ENCODE results near the gene ATG9A. TPM values are rescaled to one million over a fixed set of nuclear protein-coding genes. Genes with fewer than 3 reads are reported as not detected.

ATG9A gene
- total and polyA plus RNA-seq, 2 experiments from 2014 or later: 35.7 to 57.8 TPM

GRCh38 chr2:219214141-219214540, 15.3 kb downstream of the ATG9A start:
- TF ChIP-seq, protein P1, sequence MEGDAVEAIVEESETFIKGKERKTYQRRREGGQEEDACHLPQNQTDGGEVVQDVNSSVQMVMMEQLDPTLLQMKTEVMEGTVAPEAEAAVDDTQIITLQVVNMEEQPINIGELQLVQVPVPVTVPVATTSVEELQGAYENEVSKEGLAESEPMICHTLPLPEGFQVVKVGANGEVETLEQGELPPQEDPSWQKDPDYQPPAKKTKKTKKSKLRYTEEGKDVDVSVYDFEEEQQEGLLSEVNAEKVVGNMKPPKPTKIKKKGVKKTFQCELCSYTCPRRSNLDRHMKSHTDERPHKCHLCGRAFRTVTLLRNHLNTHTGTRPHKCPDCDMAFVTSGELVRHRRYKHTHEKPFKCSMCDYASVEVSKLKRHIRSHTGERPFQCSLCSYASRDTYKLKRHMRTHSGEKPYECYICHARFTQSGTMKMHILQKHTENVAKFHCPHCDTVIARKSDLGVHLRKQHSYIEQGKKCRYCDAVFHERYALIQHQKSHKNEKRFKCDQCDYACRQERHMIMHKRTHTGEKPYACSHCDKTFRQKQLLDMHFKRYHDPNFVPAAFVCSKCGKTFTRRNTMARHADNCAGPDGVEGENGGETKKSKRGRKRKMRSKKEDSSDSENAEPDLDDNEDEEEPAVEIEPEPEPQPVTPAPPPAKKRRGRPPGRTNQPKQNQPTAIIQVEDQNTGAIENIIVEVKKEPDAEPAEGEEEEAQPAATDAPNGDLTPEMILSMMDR (IDR thresholded peaks at IDR 0.05; ENCODE audit: poor library complexity): no peak
- no peak for TF ChIP-seq EZH2phosphoT487 (IDR thresholded peaks at IDR 0.05; ENCODE audit: low read depth, severe bottlenecking, unreplicated experiment)
- no peaks in the 10 kb centered on the region for H3K9me2 ChIP-seq (replicated peaks; ENCODE audit: insufficient read depth)
- H3K27me3 ChIP-seq: no peaks in the 10 kb centered on the region
- H3K4me2 ChIP-seq: no peak overlapping the region
- no peak for DNase-seq (ENCODE audit: low spot score)
- no peak overlapping the region for H3K4me3 ChIP-seq
- no peak overlapping the region for H2AFZ ChIP-seq
- H3K4me1 ChIP-seq (ENCODE audit: insufficient read depth): peaks cover 5% of the 10 kb centered on the region
- no peaks in the 10 kb centered on the region for H3K36me3 ChIP-seq (replicated peaks; ENCODE audit: insufficient read depth, low read depth)
- no peaks in the 10 kb centered on the region for H3K9me3 ChIP-seq (ENCODE audit: low read depth)
- WGBS (ENCODE audit: low lambda C conversion rate, missing lambda C conversion rate): 98% methylated on average over 15 of the region's 15 CpGs
- no peak overlapping the region for H3K27ac ChIP-seq
- H4K20me1 ChIP-seq (ENCODE audit: insufficient read depth, poor library complexity, severe bottlenecking): no peaks in the 10 kb centered on the region
- peaks cover 13% of the 10 kb centered on the region for H3K79me2 ChIP-seq

- peaks cover 3% of the 10 kb centered on the region for H4K20me1 ChIP-seq (ENCODE audit: insufficient read depth, poor library complexity, severe bottlenecking)
- no peak overlapping the region for H3K4me2 ChIP-seq
- TF ChIP-seq, protein P1 (IDR thresholded peaks at IDR 0.05; ENCODE audit: poor library complexity): no peak
- TF ChIP-seq EZH2phosphoT487 (IDR thresholded peaks at IDR 0.05; ENCODE audit: low read depth, severe bottlenecking, unreplicated experiment) (no peak), EZH2 (IDR thresholded peaks at IDR 0.05; ENCODE audit: borderline replicate concordance) (no peak)
- H3K27ac ChIP-seq: no peak overlapping the region
- H3K36me3 ChIP-seq (replicated peaks; ENCODE audit: insufficient read depth, low read depth): no peaks in the 10 kb centered on the region
- WGBS (ENCODE audit: low lambda C conversion rate, missing lambda C conversion rate): 97% methylated on average over 10 of the region's 10 CpGs
- H3K27me3 ChIP-seq: no peaks in the 10 kb centered on the region
- peaks cover 3% of the 10 kb centered on the region for H3K4me1 ChIP-seq (ENCODE audit: insufficient read depth)
- H3K9me3 ChIP-seq (ENCODE audit: low read depth): no peaks in the 10 kb centered on the region
- H3K79me2 ChIP-seq: peaks cover 13% of the 10 kb centered on the region
- H2AFZ ChIP-seq: no peak overlapping the region
- H3K9me2 ChIP-seq (replicated peaks; ENCODE audit: insufficient read depth): no peaks in the 10 kb centered on the region
- H3K4me3 ChIP-seq: no peak overlapping the region
- no peak for DNase-seq (ENCODE audit: low spot score)
These were observed 15.9 kb downstream of the ATG9A start for GRCh38 chr2:219213486-219214071.

DNA sequence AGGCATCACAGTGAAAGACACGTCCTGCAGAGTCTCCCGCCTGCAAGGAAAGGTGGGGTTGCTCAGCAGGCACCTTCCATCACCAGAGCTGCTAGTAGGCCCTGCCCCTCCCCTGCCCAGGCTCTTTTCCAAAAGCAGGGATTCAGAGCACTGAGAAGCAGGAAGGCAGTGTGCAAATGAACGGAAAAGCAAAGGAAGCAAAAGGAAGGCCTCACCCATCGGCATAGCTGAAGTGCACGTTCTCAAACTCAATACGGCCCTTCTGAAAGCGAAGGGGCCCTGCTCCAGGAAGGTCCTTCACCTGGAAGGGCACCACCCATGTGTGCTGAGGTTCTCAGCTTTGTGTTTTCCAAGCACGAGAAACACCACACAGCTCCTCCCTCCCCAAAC, 16.4 kb downstream of the ATG9A start:
- Histone ChIP-seq H3K9me3 (ENCODE audit: low read depth) (no peaks in the 10 kb centered on the region), H3K4me3 (no peak overlapping the region), H3K27ac (no peak overlapping the region), H3K9me2 (replicated peaks; ENCODE audit: insufficient read depth) (no peaks in the 10 kb centered on the region), H2AFZ (no peak overlapping the region), H3K79me2 (peaks cover 13% of the 10 kb centered on the region), H3K4me1 (ENCODE audit: insufficient read depth) (peaks cover 5% of the 10 kb centered on the region), H3K4me2 (no peak overlapping the region), H3K27me3 (no peaks in the 10 kb centered on the region), H3K36me3 (replicated peaks; ENCODE audit: insufficient read depth, low read depth) (no peaks in the 10 kb centered on the region), H4K20me1 (ENCODE audit: insufficient read depth, poor library complexity, severe bottlenecking) (peaks cover 3% of the 10 kb centered on the region)
- 91% methylated on average over 8 of the region's 8 CpGs for WGBS (ENCODE audit: low lambda C conversion rate, missing lambda C conversion rate)
- no peak for DNase-seq (ENCODE audit: low spot score)
- TF ChIP-seq EZH2 (IDR thresholded peaks at IDR 0.05; ENCODE audit: borderline replicate concordance) (no peak), EZH2phosphoT487 (IDR thresholded peaks at IDR 0.05; ENCODE audit: low read depth, severe bottlenecking, unreplicated experiment) (no peak)
- TF ChIP-seq, protein P1 (IDR thresholded peaks at IDR 0.05; ENCODE audit: poor library complexity): no peak
